Endothelial cell of umbilical vein (primary cell): ENCODE results near the gene LHPP. TPM values are rescaled to one million over a fixed set of nuclear protein-coding genes. Genes with fewer than 3 reads are reported as not detected.

Experiments used
- BruUV-seq: library from RNA; stranded (reverse); fragments of 400-500 nt; replicated peaks from 2 replicates; lab custom pipeline; 2021; lab: Mats Ljungman, UMichigan
- CTCF ChIA-PET: fragments of 300-600, 350-600 bp; sonication (Branson Sonifier 250); formaldehyde crosslinking; loops from one replicate; lab custom pipeline; 2021; ENCODE audit warnings: antibody characterized with exemption, inconsistent platforms; lab: Charles Lee
- POLR2A ChIA-PET: fragments of 300-600, 350-600 bp; sonication (Branson Sonifier 250); formaldehyde crosslinking; loops from one replicate; lab custom pipeline; 2021; ENCODE audit warnings: antibody characterized with exemption, inconsistent platforms; lab: Charles Lee
- DNase-seq: peaks from one replicate; pipeline ENCODE4 v3.0.0-alpha.2; 2011; ENCODE audit warnings: low read depth, low spot score
- FAIRE-seq: peaks from 2 replicates; lab custom pipeline; 2011; peaks lifted over from hg19 to GRCh38; lab: Jason Lieb, UNC
- H2AFZ ChIP-seq: 2 replicates; pipeline ENCODE4 v1.6.0; 2012; ENCODE audit warnings: low read depth, low read length, control low read depth, inconsistent platforms
- H3K27ac ChIP-seq: 2 replicates; pipeline ENCODE4 v1.5.1; 2011; ENCODE audit warnings: low read depth, mild to moderate bottlenecking, control low read depth, low read length, moderate library complexity; ENCODE audit not compliant: insufficient read depth
- H3K27me3 ChIP-seq, 2 experiments: 2 replicates each; pipeline versions ENCODE4 v1.6.0 to v1.6.1; 2011; ENCODE audit warnings: low read length in 2 of 2, mixed read lengths in 1 of 2; ENCODE audit not compliant: control insufficient read depth in 2 of 2, insufficient read depth in 2 of 2
- H3K36me3 ChIP-seq, 2 experiments: 2 replicates in 1 of 2; 3 replicates in 1 of 2; pipeline ENCODE4 v1.5.1; 2011; ENCODE audit warnings: low read length in 2 of 2, mild to moderate bottlenecking in 1 of 2, moderate library complexity in 1 of 2; ENCODE audit not compliant: control insufficient read depth in 2 of 2, insufficient read depth in 2 of 2; ENCODE audit errors: extremely low read depth in 1 of 2
- H3K4me1 ChIP-seq: 3 replicates; pipeline ENCODE4 v1.5.1; 2011; ENCODE audit warnings: mild to moderate bottlenecking, low read length; ENCODE audit not compliant: control insufficient read depth, insufficient read depth; ENCODE audit errors: extremely low read depth
- H3K4me2 ChIP-seq: 2 replicates; pipeline ENCODE4 v1.6.1; 2011; ENCODE audit warnings: low read length, control low read depth, mixed read lengths; ENCODE audit not compliant: insufficient read depth
- H3K4me3 ChIP-seq, 3 experiments: fragments of 200-600 bp in 1 of 3; sonication (generic), shearing (Covaris generic) in 1 of 3; replicated peaks in 1 of 3; 2 replicates each; pipeline ENCODE4 v1.5.1; 2011 to 2016; ENCODE audit warnings: control low read depth in 3 of 3, low read length in 3 of 3, mild to moderate bottlenecking in 2 of 3, inconsistent platforms in 1 of 3, low read depth in 1 of 3, moderate library complexity in 1 of 3; ENCODE audit not compliant: insufficient read depth in 1 of 3
- H3K79me2 ChIP-seq: 2 replicates; pipeline ENCODE4 v1.6.0; 2012; ENCODE audit warnings: low read length, inconsistent platforms; ENCODE audit not compliant: control insufficient read depth, insufficient read depth
- H3K9ac ChIP-seq: replicated peaks from 2 replicates; pipeline ENCODE3; 2011; ENCODE audit warnings: low read length, control low read depth; ENCODE audit not compliant: insufficient read depth; ENCODE audit errors: extremely low read depth
- H3K9me1 ChIP-seq: replicated peaks from 3 replicates; pipeline ENCODE4 v1.6.0; 2011; ENCODE audit warnings: mild to moderate bottlenecking, low read length; ENCODE audit not compliant: control insufficient read depth, insufficient read depth; ENCODE audit errors: extremely low read depth
- H3K9me3 ChIP-seq: replicated peaks from 2 replicates; pipeline ENCODE4 v1.5.1; 2012; ENCODE audit warnings: low read length, inconsistent platforms; ENCODE audit not compliant: control insufficient read depth, insufficient read depth
- H4K20me1 ChIP-seq: replicated peaks from 2 replicates; pipeline ENCODE3; 2011; ENCODE audit warnings: mild to moderate bottlenecking, low read length; ENCODE audit not compliant: control insufficient read depth, insufficient read depth; ENCODE audit errors: extremely low read depth
- FOS ChIP-seq: IDR thresholded peaks from 2 replicates; pipeline ENCODE4 v1.6.1; 2011; ENCODE audit warnings: mild to moderate bottlenecking, low read length, moderate library complexity, borderline replicate concordance; ENCODE audit not compliant: insufficient read depth
- JUN ChIP-seq: IDR thresholded peaks from 2 replicates; pipeline ENCODE4 v1.6.1; 2011; ENCODE audit warnings: borderline replicate concordance, low read depth; ENCODE audit not compliant: insufficient read length, insufficient read depth
- MAX ChIP-seq: IDR thresholded peaks from 2 replicates; pipeline ENCODE4 v1.6.1; 2011; ENCODE audit not compliant: insufficient read depth, insufficient read length
- MYC ChIP-seq: IDR thresholded peaks from one replicate; pipeline ENCODE4 v1.6.1; 2011; ENCODE audit warnings: mild to moderate bottlenecking, low read depth, low read length
- POLR2A ChIP-seq: IDR thresholded peaks from 2 replicates; pipeline ENCODE4 v1.6.1; 2012; ENCODE audit warnings: low read depth, mild to moderate bottlenecking, control low read depth, low read length
- POLR2AphosphoS5 ChIP-seq: IDR thresholded peaks from 2 replicates; pipeline ENCODE4 v1.6.1; 2012; ENCODE audit warnings: low read depth, mild to moderate bottlenecking, control low read depth, low read length, moderate library complexity; ENCODE audit not compliant: insufficient read depth
- dilution Hi-C: fragments of 300-500 bp; cut with MboI; formaldehyde crosslinking; loops from one replicate; pipeline ENCODE4 v1.15.0; 2019; ENCODE audit warnings: low sequenced_read_pairs; ENCODE audit not compliant: extremely low pct_ligation_motif_present
- intact Hi-C: fragments of 100-400 bp; cut with micrococcal nuclease; formaldehyde crosslinking; loops from one replicate; pipeline ENCODE4 v1.10.0; 2022
- polyA plus RNA-seq, 4 experiments: library from polyadenylated mRNA; depleted of rRNA in 3 of 4; stranded (reverse) in 3 of 4; unstranded in 1 of 4; fragments of >200 nt; gene quantifications; 2 replicates each; pipeline versions ENCODE4 v1.2.1 to v1.2.3, GENCODE V29; 2011 to 2012; ENCODE audit warnings: missing spikeins in 1 of 4
- total RNA-seq: library from RNA; stranded (reverse); gene quantifications from 2 replicates; pipeline ENCODE4 v1.2.3, GENCODE V29; 2021

LHPP gene
- total and polyA plus RNA-seq, 2 donors (not counting 3 experiments of a cell fraction or from before 2014, with no cell fraction given) = 5.8 to 11.2 TPM

- no peaks in the 10 kb centered on the region for H3K79me2 ChIP-seq
- H3K9ac ChIP-seq = no peak overlapping the region
- no peaks in the 10 kb centered on the region for H3K9me1 ChIP-seq
- H3K4me3 ChIP-seq = no peak overlapping the region
- peaks cover 2% of the 10 kb centered on the region for H3K4me1 ChIP-seq
- no peaks in the 10 kb centered on the region for H3K9me3 ChIP-seq
- TF ChIP-seq POLR2AphosphoS5 = no peak
- no peak for TF ChIP-seq POLR2A
- TF ChIP-seq FOS = no peak
- TF ChIP-seq JUN = no peak
- no peak for TF ChIP-seq MYC
- TF ChIP-seq MAX = no peak
- no peak overlapping the region for H3K4me2 ChIP-seq
- DNase-seq (no peak), FAIRE-seq (no peak)
- dilution Hi-C loops = no loop called here
- intact Hi-C loops = no loop called here
- no peaks in the 10 kb centered on the region for H3K36me3 ChIP-seq
- H3K27me3 ChIP-seq = peaks cover 50 to 59% of the 10 kb centered on the region in 2 experiments
- H3K27ac ChIP-seq = no peak overlapping the region
- H2AFZ ChIP-seq = no peak overlapping the region
- no TSS peak for BruUV-seq
- no peaks in the 10 kb centered on the region for H4K20me1 ChIP-seq
- ChIA-PET POLR2A (no interaction called here), CTCF (interaction anchor here (0.8 kb wide), 1 partner anchor 459 kb away, joined by 3 read pairs; no protein-coding TSS in a partner anchor)
These were observed 7.5 kb upstream of the LHPP start for GRCh38 chr10:124453960-124454610.

GRCh38 chr10:124455441-124455840 is 6.2 kb upstream of the LHPP start:
- DNase-seq (no peak), FAIRE-seq (no peak)
- Histone ChIP-seq H3K4me2 (no peak overlapping the region), H3K9me1 (no peaks in the 10 kb centered on the region), H3K27ac (no peak overlapping the region), H3K79me2 (no peaks in the 10 kb centered on the region), H2AFZ (no peak overlapping the region), H3K9ac (no peak overlapping the region), H3K9me3 (no peaks in the 10 kb centered on the region), H4K20me1 (no peaks in the 10 kb centered on the region), H3K4me3 (no peak overlapping the region), H3K27me3 (peaks cover 40 to 48% of the 10 kb centered on the region in 2 experiments), H3K36me3 (no peaks in the 10 kb centered on the region), H3K4me1 (no peaks in the 10 kb centered on the region)
- intact Hi-C loops = no loop called here
- POLR2A ChIA-PET = interaction anchor here (0.6 kb wide), 1 partner anchor 1424 kb away, joined by 4 read pairs; no protein-coding TSS in a partner anchor
- dilution Hi-C loops = no loop called here
- no peak for TF ChIP-seq MAX
- no peak for TF ChIP-seq POLR2A
- CTCF ChIA-PET = no interaction called here
- BruUV-seq = no TSS peak
